OCI-LY7 (cell line): ENCODE results near the gene F3. TPM values are rescaled to one million over a fixed set of nuclear protein-coding genes. Genes with fewer than 3 reads are reported as not detected.

ENCODE experiments used
- BruUV-seq: library from RNA; stranded (reverse); fragments of 400-500 nt; replicated peaks from 2 replicates; lab custom pipeline; 2021; lab: Mats Ljungman, UMichigan
- CTCF ChIA-PET: fragments of 300-600 bp; sonication (Branson Sonifier 250); formaldehyde crosslinking; loops from one replicate; lab custom pipeline; 2022; ENCODE audit warnings: antibody characterized with exemption; ENCODE audit not compliant: unreplicated experiment; lab: Charles Lee
- POLR2A ChIA-PET: fragments of 300-600 bp; sonication (Branson Sonifier 250); formaldehyde crosslinking; loops from one replicate; lab custom pipeline; 2022; ENCODE audit warnings: antibody characterized with exemption; lab: Charles Lee
- DNase-seq: peaks from one replicate; pipeline ENCODE4 v3.0.0-alpha.2; 2015; ENCODE audit warnings: low spot score
- H2AFZ ChIP-seq: fragments of 200-600 bp; sonication (generic), shearing (Covaris generic); 2 replicates; pipeline ENCODE4 v1.6.1; 2014; ENCODE audit warnings: mild to moderate bottlenecking, antibody characterized with exemption, low read length, moderate library complexity
- H3K27ac ChIP-seq: fragments of 200-600 bp; sonication (generic); 2 replicates; pipeline ENCODE4 v1.5.1; 2014; ENCODE audit warnings: mixed run types, low read depth, mild to moderate bottlenecking, moderate library complexity, low read length, inconsistent platforms; ENCODE audit not compliant: poor library complexity, severe bottlenecking
- H3K36me3 ChIP-seq: fragments of 200-600 bp; sonication (generic); 2 replicates; pipeline ENCODE4 v1.6.1; 2014; ENCODE audit warnings: mild to moderate bottlenecking, antibody characterized with exemption, low read length, moderate library complexity, mixed read lengths; ENCODE audit not compliant: insufficient read depth
- H3K4me1 ChIP-seq: fragments of 200-600 bp; sonication (generic); 2 replicates; pipeline ENCODE4 v1.5.1; 2014; ENCODE audit warnings: mild to moderate bottlenecking, low read length; ENCODE audit not compliant: insufficient read depth, poor library complexity, severe bottlenecking
- H3K4me2 ChIP-seq: fragments of 200-600 bp; sonication (generic); 2 replicates; pipeline ENCODE4 v1.6.1; 2014; ENCODE audit warnings: mild to moderate bottlenecking, low read length
- H3K4me3 ChIP-seq: fragments of 200-600 bp; sonication (generic); 2 replicates; pipeline ENCODE4 v1.5.1; 2014; ENCODE audit warnings: mild to moderate bottlenecking, low read depth, low read length; ENCODE audit not compliant: poor library complexity, severe bottlenecking
- H3K79me2 ChIP-seq: fragments of 200-600 bp; sonication (generic); 2 replicates; pipeline ENCODE4 v1.6.1; 2016; ENCODE audit warnings: low read depth, mild to moderate bottlenecking, low read length, moderate library complexity, mixed read lengths; ENCODE audit not compliant: insufficient read depth
- H3K9me2 ChIP-seq: fragments of 200-600 bp; sonication (generic); 2 replicates; pipeline ENCODE4 v1.6.1; 2016; ENCODE audit warnings: mild to moderate bottlenecking, low read length, mixed read lengths; ENCODE audit not compliant: insufficient read depth
- H3K9me3 ChIP-seq: fragments of 200-600 bp; sonication (generic); 2 replicates; pipeline ENCODE4 v1.6.1; 2014; ENCODE audit warnings: mild to moderate bottlenecking, mixed run types, low read length, mixed read lengths
- H4K20me1 ChIP-seq: fragments of 200-600 bp; sonication (generic); 2 replicates; pipeline ENCODE4 v1.6.1; 2014; ENCODE audit warnings: mild to moderate bottlenecking, antibody characterized with exemption, low read length, moderate library complexity, mixed read lengths; ENCODE audit not compliant: insufficient read depth
- EZH2phosphoT487 ChIP-seq: fragments of 200-600 bp; sonication (generic); IDR thresholded peaks from 2 replicates; pipeline ENCODE4 v1.6.1; 2018; ENCODE audit warnings: low read depth, borderline replicate concordance, mild to moderate bottlenecking, mixed run types, antibody characterized with exemption, low read length, moderate library complexity, mixed read lengths
- intact Hi-C: fragments of 100-400 bp; cut with micrococcal nuclease; formaldehyde crosslinking; loops from one replicate; pipeline ENCODE4 v1.10.0; 2022; ENCODE audit not compliant: unreplicated experiment
- total RNA-seq, 2 experiments: library from RNA; depleted of rRNA in 1 of 2; stranded (reverse); fragments of >200 nt in 1 of 2; shearing (Covaris generic) in 1 of 2; gene quantifications; 2 replicates each; pipeline ENCODE4 v1.2.3, GENCODE V29; 2014 to 2022
- TF ChIP-seq, protein P1 (sequence below): fragments of 200-600 bp; sonication (generic); conservative IDR thresholded peaks from 2 replicates; pipeline ENCODE4 v1.5.1; 2014; ENCODE audit warnings: mild to moderate bottlenecking, antibody characterized with exemption, low read length, moderate library complexity, mixed read lengths

The F3 gene
- total RNA-seq, 2 experiments from 2014 or later = not detected

DNA sequence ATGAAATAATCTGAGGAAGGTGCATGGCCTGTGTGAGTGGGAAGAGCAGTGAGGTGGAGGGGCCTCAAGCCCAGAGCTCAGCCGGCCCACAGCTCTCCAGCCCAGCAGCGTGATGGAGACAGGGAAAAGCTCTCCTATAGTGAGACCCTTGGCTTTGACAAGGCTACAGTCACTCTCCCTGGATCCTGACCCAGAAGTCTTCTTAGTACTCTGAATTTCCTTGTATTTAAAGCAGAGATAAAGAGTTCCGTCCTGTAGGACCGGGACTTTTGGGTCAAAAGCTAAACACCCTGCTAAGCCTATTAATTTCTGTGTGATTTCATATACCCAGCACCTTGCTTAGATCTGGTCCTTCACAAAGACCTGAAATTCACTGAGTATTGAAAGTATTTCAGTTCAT is 48.2 kb upstream of the F3 start:
- no peak overlapping the region for H3K27ac ChIP-seq
- H3K4me3 ChIP-seq = no peak overlapping the region
- H2AFZ ChIP-seq = no peak overlapping the region
- H3K36me3 ChIP-seq = no peaks in the 10 kb centered on the region
- BruUV-seq = no TSS peak
- H3K4me2 ChIP-seq = no peak overlapping the region
- DNase-seq = no peak
- intact Hi-C loops = no loop called here
- ChIA-PET POLR2A (interaction anchor here (0.6 kb wide), 1 partner anchor 1193 kb away, joined by 3 read pairs; no protein-coding TSS in a partner anchor), CTCF (no interaction called here)
- H3K4me1 ChIP-seq = no peaks in the 10 kb centered on the region
- H3K9me3 ChIP-seq = no peaks in the 10 kb centered on the region
- H3K79me2 ChIP-seq = no peaks in the 10 kb centered on the region
- TF ChIP-seq, protein P1, sequence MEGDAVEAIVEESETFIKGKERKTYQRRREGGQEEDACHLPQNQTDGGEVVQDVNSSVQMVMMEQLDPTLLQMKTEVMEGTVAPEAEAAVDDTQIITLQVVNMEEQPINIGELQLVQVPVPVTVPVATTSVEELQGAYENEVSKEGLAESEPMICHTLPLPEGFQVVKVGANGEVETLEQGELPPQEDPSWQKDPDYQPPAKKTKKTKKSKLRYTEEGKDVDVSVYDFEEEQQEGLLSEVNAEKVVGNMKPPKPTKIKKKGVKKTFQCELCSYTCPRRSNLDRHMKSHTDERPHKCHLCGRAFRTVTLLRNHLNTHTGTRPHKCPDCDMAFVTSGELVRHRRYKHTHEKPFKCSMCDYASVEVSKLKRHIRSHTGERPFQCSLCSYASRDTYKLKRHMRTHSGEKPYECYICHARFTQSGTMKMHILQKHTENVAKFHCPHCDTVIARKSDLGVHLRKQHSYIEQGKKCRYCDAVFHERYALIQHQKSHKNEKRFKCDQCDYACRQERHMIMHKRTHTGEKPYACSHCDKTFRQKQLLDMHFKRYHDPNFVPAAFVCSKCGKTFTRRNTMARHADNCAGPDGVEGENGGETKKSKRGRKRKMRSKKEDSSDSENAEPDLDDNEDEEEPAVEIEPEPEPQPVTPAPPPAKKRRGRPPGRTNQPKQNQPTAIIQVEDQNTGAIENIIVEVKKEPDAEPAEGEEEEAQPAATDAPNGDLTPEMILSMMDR = no peak
- TF ChIP-seq EZH2phosphoT487 = no peak
- H4K20me1 ChIP-seq = no peaks in the 10 kb centered on the region
- H3K9me2 ChIP-seq = no peaks in the 10 kb centered on the region

DNA sequence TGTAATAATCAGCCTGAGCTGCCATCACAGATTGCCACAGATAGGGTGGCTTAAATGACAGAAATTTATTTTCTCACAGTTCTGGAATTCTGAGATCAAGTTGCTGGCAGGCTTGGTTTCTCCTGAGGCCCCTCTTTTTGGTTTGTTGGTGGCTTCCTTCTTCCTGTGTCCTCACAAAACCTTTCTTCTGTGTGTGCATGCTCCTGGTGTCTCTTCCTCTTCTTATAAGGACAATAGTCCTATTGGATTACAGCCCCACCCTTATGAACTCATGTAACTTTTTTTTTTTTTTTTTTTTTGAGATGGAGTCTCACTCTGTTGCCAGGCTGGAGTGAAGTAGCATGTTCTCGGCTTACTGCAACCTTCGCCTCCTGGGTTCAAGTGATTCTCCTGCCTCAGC is 41.0 kb upstream of the F3 start:
- ChIA-PET CTCF (no interaction called here), POLR2A (interaction anchor here (0.7 to 1.1 kb wide), 2 partner anchors 12 to 245 kb away, joined by 3 read pairs; no protein-coding TSS in a partner anchor)
- no peak overlapping the region for H3K27ac ChIP-seq
- H3K4me3 ChIP-seq = no peak overlapping the region
- TF ChIP-seq, protein P1 = no peak
- H3K79me2 ChIP-seq = no peaks in the 10 kb centered on the region
- no peaks in the 10 kb centered on the region for H4K20me1 ChIP-seq
- H2AFZ ChIP-seq = no peak overlapping the region
- no peaks in the 10 kb centered on the region for H3K4me1 ChIP-seq
- intact Hi-C loops = no loop called here
- BruUV-seq = no TSS peak
- H3K4me2 ChIP-seq = no peak overlapping the region
- no peaks in the 10 kb centered on the region for H3K9me3 ChIP-seq
- no peak for DNase-seq
- H3K9me2 ChIP-seq = no peaks in the 10 kb centered on the region
- no peaks in the 10 kb centered on the region for H3K36me3 ChIP-seq

DNA sequence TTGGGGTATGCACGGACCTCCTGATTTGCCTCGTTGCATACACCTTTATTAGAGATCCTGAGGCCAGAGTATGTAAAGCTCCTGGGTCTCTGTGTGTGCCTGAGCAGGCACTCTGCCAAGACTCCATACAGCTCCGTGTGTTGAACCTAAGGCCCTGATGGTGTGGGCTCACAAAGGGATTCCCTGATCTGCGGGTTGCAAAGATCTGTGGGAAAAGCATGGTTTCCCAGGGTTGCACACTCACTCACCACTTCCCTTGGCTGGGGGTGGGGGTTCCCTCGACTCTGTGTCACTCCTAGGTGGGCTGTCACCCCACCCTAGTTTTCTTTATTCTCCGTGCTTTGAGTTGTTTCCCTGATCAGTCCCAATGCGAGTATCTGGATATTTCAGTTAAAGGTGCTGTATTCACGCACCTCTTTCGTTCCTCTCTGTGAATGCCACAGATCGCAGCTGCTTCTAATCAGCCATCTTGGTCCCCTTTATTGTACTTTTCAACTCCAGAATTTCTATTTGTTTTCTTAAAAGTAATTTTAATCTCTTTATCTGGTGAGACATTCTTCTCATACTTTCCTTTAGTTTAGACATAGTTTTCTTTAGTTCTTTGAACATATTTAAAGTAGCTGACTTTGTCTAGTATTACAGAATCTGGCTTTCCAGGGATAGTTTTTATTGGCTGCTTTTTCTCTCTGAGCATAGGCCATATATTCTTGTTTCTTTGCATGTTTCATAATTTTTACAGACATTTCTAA is 39.0 kb upstream of the F3 start:
- H3K4me3 ChIP-seq = no peak overlapping the region
- BruUV-seq = no TSS peak
- TF ChIP-seq, protein P1 = no peak
- TF ChIP-seq EZH2phosphoT487 = no peak
- intact Hi-C loops = no loop called here
- no peaks in the 10 kb centered on the region for H3K9me2 ChIP-seq
- no peaks in the 10 kb centered on the region for H3K36me3 ChIP-seq
- no peaks in the 10 kb centered on the region for H3K79me2 ChIP-seq
- no peaks in the 10 kb centered on the region for H4K20me1 ChIP-seq
- no peaks in the 10 kb centered on the region for H3K4me1 ChIP-seq
- ChIA-PET POLR2A (no interaction called here), CTCF (no interaction called here)
- no peak for DNase-seq
- H3K9me3 ChIP-seq = no peaks in the 10 kb centered on the region
- no peak overlapping the region for H2AFZ ChIP-seq
- no peak overlapping the region for H3K4me2 ChIP-seq
- no peak overlapping the region for H3K27ac ChIP-seq
